B cell (primary cell): ENCODE results near the gene ILDR2. TPM values are rescaled to one million over a fixed set of nuclear protein-coding genes. Genes with fewer than 3 reads are reported as not detected.

Experiments
- ATAC-seq: fragments of 200-7000 bp; cut with Tn5 transposase; one replicate; pipeline ENCODE4 v1.10.0; 2021; ENCODE audit warnings: low read depth, mild to moderate bottlenecking, moderate number of reproducible peaks, moderate library complexity
- CTCF ChIA-PET: fragments of 350-600 bp; sonication (Branson Sonifier 250); formaldehyde crosslinking; loops from one replicate; lab custom pipeline; 2021; ENCODE audit warnings: antibody characterized with exemption, inconsistent platforms; lab: Charles Lee
- POLR2A ChIA-PET: fragments of 350-600 bp; sonication (Branson Sonifier 250); formaldehyde crosslinking; loops from one replicate; lab custom pipeline; 2021; ENCODE audit warnings: antibody characterized with exemption; lab: Charles Lee
- DNase-seq: peaks from one replicate; pipeline ENCODE4 v3.0.0; 2013
- H2AFZ ChIP-seq: 2 replicates; pipeline ENCODE4 v1.6.1; 2012; ENCODE audit warnings: mild to moderate bottlenecking, low read depth, low read length; ENCODE audit not compliant: insufficient read depth, poor library complexity, severe bottlenecking
- H3K27ac ChIP-seq, 2 donors: 1 replicate in 1 of 2; 2 replicates in 1 of 2; pipeline ENCODE4 v1.5.1; 2012 to 2013; ENCODE audit warnings: low read length in 2 of 2, mild to moderate bottlenecking in 2 of 2, moderate library complexity in 1 of 2
- H3K27me3 ChIP-seq, 4 experiments: fragments of 200-600 bp in 1 of 4; sonication (generic) in 1 of 4; replicated peaks in 1 of 4; 1 replicate in 2 of 4; 2 replicates in 2 of 4; pipeline versions ENCODE4 v1.6.1 to v1.7.0; 2013 to 2016; ENCODE audit warnings: low read length in 3 of 4, mild to moderate bottlenecking in 2 of 4, mixed read lengths in 1 of 4, moderate library complexity in 1 of 4; ENCODE audit not compliant: insufficient read depth in 4 of 4, control insufficient read depth in 3 of 4; ENCODE audit errors: control extremely low read depth in 1 of 4
- H3K36me3 ChIP-seq, 2 experiments: replicated peaks in 1 of 2; 1 replicate in 1 of 2; 2 replicates in 1 of 2; pipeline versions ENCODE4 v1.6.1 to v1.7.1; 2013; ENCODE audit warnings: low read length in 1 of 2; ENCODE audit not compliant: insufficient read depth in 2 of 2, control insufficient read depth in 1 of 2; ENCODE audit errors: control extremely low read depth in 1 of 2, extremely low read depth in 1 of 2
- H3K4me1 ChIP-seq, 2 donors: fragments of 200-600 bp in 1 of 2; sonication (generic) in 1 of 2; 1 replicate in 1 of 2; 2 replicates in 1 of 2; pipeline versions ENCODE4 v1.5.1 to v1.6.1; 2013 to 2017; ENCODE audit warnings: low read length in 2 of 2; ENCODE audit not compliant: control insufficient read depth in 2 of 2, insufficient read depth in 2 of 2
- H3K4me2 ChIP-seq: replicated peaks from 2 replicates; pipeline ENCODE3; 2012; ENCODE audit warnings: mild to moderate bottlenecking, low read depth, low read length; ENCODE audit not compliant: poor library complexity, severe bottlenecking
- H3K4me3 ChIP-seq, 5 experiments: fragments of 200-600 bp in 1 of 5; sonication (generic) in 1 of 5; 1 replicate in 3 of 5; 2 replicates in 2 of 5; pipeline versions ENCODE4 v1.5.1 to v1.7.0; 2011 to 2016; ENCODE audit warnings: low read length in 4 of 5, mild to moderate bottlenecking in 4 of 5, low read depth in 2 of 5, control low read depth in 1 of 5, moderate library complexity in 1 of 5; ENCODE audit not compliant: insufficient read depth in 1 of 5; ENCODE audit errors: control extremely low read depth in 1 of 5, extremely low read depth in 1 of 5
- H3K79me2 ChIP-seq: fragments of 200-600 bp; sonication (generic); one replicate; pipeline ENCODE4 v1.6.0; 2016; ENCODE audit warnings: low read length; ENCODE audit not compliant: control insufficient read depth, insufficient read depth
- H3K9ac ChIP-seq: fragments of 200-600 bp; sonication (generic); 2 replicates; pipeline ENCODE4 v1.6.1; 2017; ENCODE audit warnings: mild to moderate bottlenecking, low read length, moderate library complexity
- H3K9me3 ChIP-seq, 3 donors: one replicate each; pipeline versions ENCODE4 v1.6.1 to v1.7.1; 2013; ENCODE audit warnings: low read length in 2 of 3; ENCODE audit not compliant: control insufficient read depth in 2 of 3, insufficient read depth in 1 of 3; ENCODE audit errors: control extremely low read depth in 1 of 3
- H4K20me1 ChIP-seq: 2 replicates; pipeline ENCODE4 v1.6.0; 2012; ENCODE audit warnings: mild to moderate bottlenecking, low read length; ENCODE audit not compliant: insufficient read depth, control insufficient read depth, poor library complexity, severe bottlenecking
- H3K27ac Mint-ChIP-seq: one replicate; pipeline ENCODE4 v1.8.0; 2021; ENCODE audit warnings: mixed read lengths
- H3K27me3 Mint-ChIP-seq: one replicate; pipeline ENCODE4 v1.8.0; 2021; ENCODE audit warnings: mixed read lengths
- H3K4me1 Mint-ChIP-seq: one replicate; pipeline ENCODE4 v1.8.0; 2021; ENCODE audit warnings: mixed read lengths
- H3K4me3 Mint-ChIP-seq: one replicate; pipeline ENCODE4 v1.8.0; 2021; ENCODE audit warnings: mixed read lengths
- H3K9me3 Mint-ChIP-seq: one replicate; pipeline ENCODE4 v1.8.0; 2022; ENCODE audit warnings: mixed read lengths; ENCODE audit not compliant: insufficient read depth
- CTCF ChIP-seq: fragments of 200-600 bp; IDR thresholded peaks from one replicate; pipeline ENCODE4 v1.8.0; 2022; ENCODE audit warnings: antibody characterized with exemption, mild to moderate bottlenecking
- EZH2 ChIP-seq: IDR thresholded peaks from 2 replicates; pipeline ENCODE4 v1.6.1; 2012; ENCODE audit warnings: borderline replicate concordance, low read depth, mild to moderate bottlenecking, moderate library complexity, low read length; ENCODE audit not compliant: insufficient read depth, poor library complexity, severe bottlenecking
- WGBS: methylation state at CpG from one replicate; pipeline ENCODE4 v1.1.5; 2013; ENCODE audit warnings: missing lambda C conversion rate; ENCODE audit not compliant: insufficient coverage; 5-methylcytosine and 5-hydroxymethylcytosine counted together
- intact Hi-C: fragments of 100-400 bp; cut with micrococcal nuclease; formaldehyde crosslinking; loops from one replicate; pipeline ENCODE4 v1.10.0; 2022
- polyA plus RNA-seq: library from polyadenylated mRNA; depleted of rRNA; stranded (reverse); fragments of >200 nt; gene quantifications from 2 replicates; pipeline ENCODE4 v1.2.3, GENCODE V29; 2012
- total RNA-seq, 2 donors: library from RNA; stranded (reverse); fragments of 120-200 nt in 1 of 2; gene quantifications; 1 replicate in 1 of 2; 2 replicates in 1 of 2; pipeline versions ENCODE4 v1.2.3 to v1.2.4, GENCODE V29; 2013 to 2022

The ILDR2 gene
- total and polyA plus RNA-seq, 2 donors (not counting 1 experiment from before 2014, with no cell fraction given), result 0.01 TPM; not detected in 1

GRCh38 chr1:166944186-166944967 lies 31.0 kb downstream of the ILDR2 start:
- Mint-ChIP-seq H3K9me3 (no peaks in the 10 kb centered on the region), H3K27me3 (peaks cover 31% of the 10 kb centered on the region), H3K27ac (no peak overlapping the region), H3K4me3 (no peak overlapping the region), H3K4me1 (peaks cover 18% of the 10 kb centered on the region)
- H3K9me3 ChIP-seq, result peaks cover 0 to 3% (median 0%) of the 10 kb centered on the region in 3 donors
- ChIA-PET POLR2A (no interaction called here), CTCF (interaction anchor here (1.0 kb wide), 1 partner anchor 114 kb away, joined by 3 read pairs; no protein-coding TSS in a partner anchor)
- 13% methylated on average over 5 of the region's 5 CpGs for WGBS
- H3K4me3 ChIP-seq, result no peak overlapping the region
- no peak for DNase-seq
- H3K27me3 ChIP-seq, result peaks cover 0 to 25% (median 20%) of the 10 kb centered on the region in 4 experiments
- no peaks in the 10 kb centered on the region for H3K36me3 ChIP-seq
- no peak for TF ChIP-seq CTCF
- ATAC-seq, result no peak
- H3K9ac ChIP-seq, result no peak overlapping the region
- H2AFZ ChIP-seq, result no peak overlapping the region
- no peak overlapping the region for H3K27ac ChIP-seq
- H3K79me2 ChIP-seq, result no peaks in the 10 kb centered on the region
- peaks cover 7 to 11% of the 10 kb centered on the region in 2 donors for H3K4me1 ChIP-seq
- intact Hi-C loops, result no loop called here
- H3K4me2 ChIP-seq, result no peak overlapping the region
- H4K20me1 ChIP-seq, result no peaks in the 10 kb centered on the region

- no peak for DNase-seq
- TF ChIP-seq EZH2 (no peak), CTCF (no peak)
- intact Hi-C loops, result no loop called here
- Histone ChIP-seq H3K4me1 (no peaks in the 10 kb centered on the region), H3K9me3 (peaks cover 0 to 2% (median 0%) of the 10 kb centered on the region in 3 donors), H3K9ac (no peak overlapping the region), H2AFZ (no peak overlapping the region), H3K79me2 (no peaks in the 10 kb centered on the region), H4K20me1 (no peaks in the 10 kb centered on the region), H3K4me2 (no peak overlapping the region), H3K4me3 (no peak overlapping the region), H3K27ac (no peak overlapping the region), H3K36me3 (no peaks in the 10 kb centered on the region), H3K27me3 (peaks cover 0 to 2% (median under 1%) of the 10 kb centered on the region in 4 experiments)
- H3K4me3 Mint-ChIP-seq, result no peak overlapping the region
- ChIA-PET POLR2A (no interaction called here), CTCF (interaction anchor here (1.5 kb wide), 1 partner anchor 119 kb away, joined by 4 read pairs; no protein-coding TSS in a partner anchor)
- WGBS, result 100% methylated on average over 2 of the region's 5 CpGs
- no peaks in the 10 kb centered on the region for H3K9me3 Mint-ChIP-seq
- no peak overlapping the region for H3K27ac Mint-ChIP-seq
- no peak for ATAC-seq
- peaks cover 4% of the 10 kb centered on the region for H3K4me1 Mint-ChIP-seq
- H3K27me3 Mint-ChIP-seq, result peaks cover 13% of the 10 kb centered on the region
Observed at GRCh38 chr1:166939741-166940375, 35.5 kb downstream of the ILDR2 start.
